K562 (cell line): Measurements from ENCODE around the gene TMTC4. TPM values are rescaled to one million over a fixed set of nuclear protein-coding genes. Genes with fewer than 3 reads are reported as not detected.
A peak's percentile ranks its signal among the peaks of the same experiment; 100 is the strongest.

ENCODE experiments used
- ATAC-seq: fragments of 200-7000 bp; cut with Tn5 transposase; 3 replicates; pipeline ENCODE4 v1.9.1; 2020; ENCODE audit warnings: moderate library complexity
- BruUV-seq: library from RNA; stranded (reverse); fragments of 400-500 nt; replicated peaks from 2 replicates; lab custom pipeline; 2021; lab: Mats Ljungman, UMichigan
- CTCF ChIA-PET: fragments of 300-600 bp; formaldehyde crosslinking; extraction: SDS; loops from one replicate; lab custom pipeline; 2021; ENCODE audit warnings: low intra/inter-chr PET ratio; lab: Yijun Ruan, JAX
- POLR2A ChIA-PET: fragments of 300-600, 350-650 bp; sonication (Branson Sonifier 250); formaldehyde crosslinking; extraction: SDS; loops from one replicate; lab custom pipeline; 2021; ENCODE audit warnings: antibody characterized with exemption, inconsistent platforms; lab: Yijun Ruan, JAX
- DNase-seq, 4 experiments: peaks; one replicate each; pipeline versions ENCODE4 v3.0.0 to v3.0.0-alpha.2; 2011 to 2018; ENCODE audit warnings: low spot score in 3 of 4, mixed read lengths in 3 of 4; ENCODE audit errors: extremely low read depth in 1 of 4
- FAIRE-seq: peaks from 2 replicates; lab custom pipeline; 2011; peaks lifted over from hg19 to GRCh38; lab: Jason Lieb, UNC
- H2AFZ ChIP-seq: 2 replicates; pipeline ENCODE4 v1.6.0; 2011; ENCODE audit warnings: low read depth, low read length, control low read depth, inconsistent platforms
- H3K27ac ChIP-seq: fragments of 200-600 bp; 3 replicates; pipeline ENCODE4 v1.8.0; 2011; ENCODE audit warnings: low read depth, mild to moderate bottlenecking, control low read depth, inconsistent platforms, low read length, moderate library complexity, mixed read lengths; ENCODE audit errors: extremely low read depth
- H3K27me3 ChIP-seq, 2 experiments: fragments of 300-600 bp in 1 of 2; 2 replicates in 1 of 2; 3 replicates in 1 of 2; pipeline versions ENCODE4 v1.6.0 to v1.8.0; 2011; ENCODE audit warnings: inconsistent platforms in 2 of 2, low read length in 2 of 2, mild to moderate bottlenecking in 1 of 2, mixed read lengths in 1 of 2, moderate library complexity in 1 of 2; ENCODE audit not compliant: control insufficient read depth in 2 of 2, insufficient read depth in 2 of 2
- H3K36me3 ChIP-seq: fragments of 300-600 bp; 3 replicates; pipeline ENCODE4 v1.8.0; 2011; ENCODE audit warnings: mild to moderate bottlenecking, low read length, inconsistent platforms; ENCODE audit not compliant: control insufficient read depth, insufficient read depth
- H3K4me1 ChIP-seq, 2 experiments: fragments of 200-600 bp in 1 of 2; replicated peaks in 1 of 2; 2 replicates in 1 of 2; 3 replicates in 1 of 2; pipeline versions ENCODE4 v1.5.1 to v1.8.0; 2011; ENCODE audit warnings: inconsistent platforms in 2 of 2, low read length in 2 of 2, mild to moderate bottlenecking in 1 of 2, mixed read lengths in 1 of 2, moderate library complexity in 1 of 2; ENCODE audit not compliant: control insufficient read depth in 2 of 2, insufficient read depth in 2 of 2
- H3K4me2 ChIP-seq: 2 replicates; pipeline ENCODE4 v1.6.1; 2011; ENCODE audit warnings: low read length, control low read depth, inconsistent platforms, mixed read lengths; ENCODE audit not compliant: insufficient read depth
- H3K4me3 ChIP-seq: fragments of 200-600 bp; sonication (generic), shearing (Covaris generic); 2 replicates; pipeline ENCODE4 v1.5.1; 2016; ENCODE audit warnings: control low read depth, inconsistent platforms
- H3K79me2 ChIP-seq: fragments of 200-600 bp; 3 replicates; pipeline ENCODE4 v1.8.0; 2011; ENCODE audit warnings: low read length, inconsistent platforms; ENCODE audit not compliant: control insufficient read depth, insufficient read depth
- H3K9ac ChIP-seq, 2 experiments: 2 replicates each; pipeline versions ENCODE4 v1.6.0 to v1.6.1; 2011; ENCODE audit warnings: low read depth in 2 of 2, low read length in 2 of 2, control low read depth in 1 of 2, inconsistent platforms in 1 of 2, mild to moderate bottlenecking in 1 of 2, mixed read lengths in 1 of 2; ENCODE audit not compliant: insufficient read depth in 1 of 2
- H3K9me1 ChIP-seq: one replicate; pipeline ENCODE4 v1.6.0; 2011; ENCODE audit warnings: inconsistent platforms, mild to moderate bottlenecking, low read length, moderate library complexity; ENCODE audit not compliant: control insufficient read depth, insufficient read depth
- H3K9me3 ChIP-seq: replicated peaks from 2 replicates; pipeline ENCODE4 v1.5.1; 2011; ENCODE audit warnings: low read depth, low read length, inconsistent platforms; ENCODE audit not compliant: control insufficient read depth, insufficient read depth
- H4K20me1 ChIP-seq: replicated peaks from 2 replicates; pipeline ENCODE4 v1.6.1; 2011; ENCODE audit warnings: low read length, inconsistent platforms, mixed read lengths; ENCODE audit not compliant: control insufficient read depth, insufficient read depth
- CGGBP1 ChIP-seq: fragments of 250-450 bp; sonication (Bioruptor Pico); IDR thresholded peaks from 2 replicates; pipeline ENCODE4 v1.9.0; 2021; ENCODE audit warnings: mild to moderate bottlenecking
- CSDE1 ChIP-seq, 2 experiments: fragments of 450-650 bp; IDR thresholded peaks; 2 replicates each; pipeline ENCODE4 v1.6.1; 2016; ENCODE audit warnings: mild to moderate bottlenecking in 1 of 2
- DPF2 ChIP-seq: fragments of 450-650 bp; IDR thresholded peaks from 2 replicates; pipeline ENCODE4 v1.6.1; 2016
- E2F6 ChIP-seq, 2 experiments: IDR thresholded peaks; 2 replicates each; pipeline ENCODE4 v1.6.1; 2011; ENCODE audit warnings: borderline replicate concordance in 1 of 2, control low read depth in 1 of 2, low read depth in 1 of 2, low read length in 1 of 2, mild to moderate bottlenecking in 1 of 2, mixed read lengths in 1 of 2, moderate library complexity in 1 of 2; ENCODE audit not compliant: insufficient read depth in 1 of 2, insufficient read length in 1 of 2, poor library complexity in 1 of 2, severe bottlenecking in 1 of 2; ENCODE audit errors: extremely low read depth in 1 of 2
- FOXP1 ChIP-seq: sonication (generic); formaldehyde crosslinking; IDR thresholded peaks from 2 replicates; pipeline ENCODE4 v1.8.0; 2022; ENCODE audit warnings: mild to moderate bottlenecking, missing genetic modification reagents
- FUS ChIP-seq: fragments of 200-400 bp; formaldehyde crosslinking; optimal IDR thresholded peaks from 2 replicates; pipeline ENCODE3; 2017; ENCODE audit warnings: low read depth, low read length
- HDAC2 ChIP-seq: fragments of 450-650 bp; IDR thresholded peaks from 2 replicates; pipeline ENCODE4 v1.6.1; 2016; ENCODE audit warnings: mild to moderate bottlenecking
- HDGF ChIP-seq: fragments of 450-650 bp; IDR thresholded peaks from 2 replicates; pipeline ENCODE4 v1.6.1; 2016
- HES1 ChIP-seq: fragments of 450-650 bp; IDR thresholded peaks from 2 replicates; pipeline ENCODE4 v1.6.1; 2016; ENCODE audit warnings: low read depth, mild to moderate bottlenecking, moderate library complexity
- KAT8 ChIP-seq: fragments of 450-650 bp; IDR thresholded peaks from 2 replicates; pipeline ENCODE4 v1.6.1; 2016; ENCODE audit warnings: low read depth, mild to moderate bottlenecking
- MTA1 ChIP-seq: fragments of 450-650 bp; IDR thresholded peaks from 2 replicates; pipeline ENCODE4 v1.6.1; 2017; ENCODE audit warnings: borderline replicate concordance
- NFXL1 ChIP-seq: fragments of 450-650 bp; formaldehyde crosslinking; IDR thresholded peaks from 2 replicates; pipeline ENCODE4 v1.4.0; 2021; ENCODE audit warnings: mild to moderate bottlenecking
- PRMT5 ChIP-seq: sonication (generic); formaldehyde crosslinking; IDR thresholded peaks from 2 replicates; pipeline ENCODE4 v1.5.0; 2020; ENCODE audit warnings: missing genetic modification reagents
- SIX5 ChIP-seq, 2 experiments: IDR thresholded peaks; 2 replicates each; pipeline ENCODE4 v1.6.1; 2011; ENCODE audit warnings: low read length in 2 of 2, borderline replicate concordance in 1 of 2, low read depth in 1 of 2, mild to moderate bottlenecking in 1 of 2, moderate library complexity in 1 of 2; ENCODE audit not compliant: insufficient read depth in 1 of 2
- SREBF2 ChIP-seq: sonication (generic); formaldehyde crosslinking; IDR thresholded peaks from 2 replicates; pipeline ENCODE4 v1.4.0; 2020; ENCODE audit warnings: mild to moderate bottlenecking, missing genetic modification reagents
- SUPT5H ChIP-seq: fragments of 450-650 bp; IDR thresholded peaks from 2 replicates; pipeline ENCODE4 v1.6.1; 2016
- TAF1 ChIP-seq: IDR thresholded peaks from 2 replicates; pipeline ENCODE4 v1.6.1; 2011; ENCODE audit warnings: mild to moderate bottlenecking, low read length, moderate library complexity; ENCODE audit not compliant: insufficient read depth, control insufficient read depth, severe bottlenecking; ENCODE audit errors: extremely low read depth
- ZBTB12 ChIP-seq: fragments of 250-450 bp; sonication (Bioruptor Pico); IDR thresholded peaks from 2 replicates; pipeline ENCODE4 v1.4.0; 2020
- ZKSCAN1 ChIP-seq: fragments of 150-350 bp; IDR thresholded peaks from 2 replicates; pipeline ENCODE4 v1.6.1; 2016; ENCODE audit warnings: low read depth, low read length
- ZNF217 ChIP-seq: sonication (generic); formaldehyde crosslinking; IDR thresholded peaks from 2 replicates; pipeline ENCODE4 v1.8.0; 2022; ENCODE audit warnings: mild to moderate bottlenecking, missing genetic modification reagents
- WGBS: fragments of 100-300 bp; shearing (Covaris generic); methylation state at CpG from one replicate; pipeline ENCODE4 v1.1.6; 2016; ENCODE audit warnings: low coverage, mixed read lengths; ENCODE audit not compliant: insufficient coverage; ENCODE audit errors: missing lambda C conversion rate; 5-methylcytosine and 5-hydroxymethylcytosine counted together
- in situ Hi-C: fragments of 300-500 bp; cut with MboI; formaldehyde crosslinking; loops from 4 replicates; pipeline ENCODE4 v1.15.0; 2018; ENCODE audit warnings: inconsistent platforms, mixed read lengths
- intact Hi-C: fragments of 100-400 bp; cut with micrococcal nuclease; formaldehyde crosslinking; loops from 2 replicates; pipeline ENCODE4 v1.14.2; 2022
- polyA plus RNA-seq, 8 experiments: library from polyadenylated mRNA; depleted of rRNA in 4 of 8; stranded (reverse) in 5 of 8; unstranded in 3 of 8; fragments of >200 nt; fragmentation: Nextera tagmentation in 2 of 8; fragmentation: Illumina TruSeq in 1 of 8; extraction: Ambion mirVana in 2 of 8; extraction: Trizol in 1 of 8; gene quantifications; 2 replicates each; pipeline versions ENCODE4 v1.2.1 to v1.2.3, GENCODE V29; 2011 to 2014; ENCODE audit warnings: inconsistent platforms in 1 of 8, missing spikeins in 1 of 8
- total RNA-seq, 7 experiments: library from RNA; depleted of rRNA in 6 of 7; stranded (reverse); fragments of >200 nt in 6 of 7; fragmentation: Illumina TruSeq in 2 of 7; extraction: Trizol in 2 of 7; gene quantifications; 2 replicates each; pipeline versions ENCODE4 v1.2.1 to v1.2.3, GENCODE V29; 2011 to 2021; ENCODE audit warnings: low replicate concordance in 1 of 7

TMTC4 gene
- total and polyA plus RNA-seq, 9 of the 15 experiments (the other 6 are each of a cell fraction or from before 2014, with no cell fraction given), result 3.5 to 16.7 (median 11.8) TPM

- intact Hi-C loops, result no loop called here
- 8% methylated on average over 36 of the region's 82 CpGs for WGBS
- peak; percentile 11 for FAIRE-seq
- H3K79me2 ChIP-seq, result no peaks in the 10 kb centered on the region
- H3K9ac ChIP-seq, result peak within 1 kb of the TSS; percentile 86 to 91
- ATAC-seq, result peak; percentile 98
- in situ Hi-C loops, result no loop called here
- no peaks in the 10 kb centered on the region for H4K20me1 ChIP-seq
- H3K9me3 ChIP-seq, result no peaks in the 10 kb centered on the region
- BruUV-seq, result no TSS peak
- H3K36me3 ChIP-seq, result no peaks in the 10 kb centered on the region
- no peaks in the 10 kb centered on the region for H3K9me1 ChIP-seq
- peak; percentile 84 to 92 (median 90) for DNase-seq
- CTCF ChIA-PET, result no interaction called here
- H2AFZ ChIP-seq, result peak within 1 kb of the TSS; percentile 95
- peaks cover 3 to 10% of the 10 kb centered on the region in 2 experiments; a peak in 4 of 5 replicates for H3K4me1 ChIP-seq
- H3K4me2 ChIP-seq, result peak within 1 kb of the TSS; percentile 78
- peak within 1 kb of the TSS; percentile 69 for H3K27ac ChIP-seq
- POLR2A ChIA-PET, result interaction anchor here (0.9 kb wide), 1 partner anchor 8 kb away, joined by 3 read pairs; no protein-coding TSS in a partner anchor
- H3K27me3 ChIP-seq, result no peaks in the 10 kb centered on the region
- peak within 1 kb of the TSS; percentile 64 for H3K4me3 ChIP-seq
- TF ChIP-seq ZKSCAN1, result no peak
- no peak for TF ChIP-seq SREBF2 (CRISPR knock-in tag)
- TF ChIP-seq ZBTB12 (CRISPR knock-in tag), result no peak
- TF ChIP-seq HES1, result no peak
- TF ChIP-seq HDGF, result peak; percentile 82; the same call in 1 of the 2 replicates
- TF ChIP-seq SIX5 (IDR thresholded peaks at IDR 0.05; ENCODE audit: borderline replicate concordance in 1 of 2, insufficient read depth in 1 of 2, low read depth in 1 of 2, low read length in 2 of 2), result no peak
- peak; percentile 30 for TF ChIP-seq TAF1
- TF ChIP-seq ZNF217 (CRISPR knock-in tag), result no peak
- TF ChIP-seq CGGBP1 (CRISPR knock-in tag), result no peak
- peak; percentile 38 for TF ChIP-seq FUS
- TF ChIP-seq SUPT5H, result no peak
- no peak for TF ChIP-seq NFXL1 (CRISPR knock-in tag)
- TF ChIP-seq FOXP1 (CRISPR knock-in tag), result 0 out of 2 replicates have a peak, but pooled peaks have one; percentile 78
- TF ChIP-seq PRMT5 (CRISPR knock-in tag), result no peak
- TF ChIP-seq DPF2, result no peak; the same call in 1 of the 2 replicates
- TF ChIP-seq CSDE1 (IDR thresholded peaks at IDR 0.05), result no peak
- no peak for TF ChIP-seq KAT8
- no peak for TF ChIP-seq HDAC2
- peak; percentile 98 to 99 for TF ChIP-seq E2F6 (IDR thresholded peaks at IDR 0.05; ENCODE audit: borderline replicate concordance in 1 of 2, extremely low read depth in 1 of 2, insufficient read depth in 1 of 2, insufficient read length in 1 of 2, low read depth in 1 of 2, low read length in 1 of 2, poor library complexity in 1 of 2, severe bottlenecking in 1 of 2)
- no peak for TF ChIP-seq MTA1
Measured at GRCh38 chr13:100588331-100589177, 86.0 kb downstream of the TMTC4 start, which contains the start of gene GGACT. Gene GGACT, minus strand, starts transcription at chr13:100588789. Its CDS starts 56,198 bp downstream, at chr13:100532591.
